ENCODE data around the gene PLA2G3. TPM values are rescaled to one million over a fixed set of nuclear protein-coding genes. Genes with fewer than 3 reads are reported as not detected.

PLA2G3 gene
- total RNA-seq, 1 experiment from 2014 or later, result 8.2 TPM

- no peak overlapping the region for H2BK5ac ChIP-seq (ENCODE audit: insufficient read length, low read length)
- peaks cover 5% of the 10 kb centered on the region; the same call in 1 of the 2 replicates for H3K4me1 ChIP-seq (ENCODE audit: insufficient read depth, low read length)
- no peak overlapping the region for H3K23ac ChIP-seq (ENCODE audit: insufficient read length, low read depth, low read length)
- H3K79me1 ChIP-seq (ENCODE audit: insufficient read depth, low read depth, low read length, poor library complexity, severe bottlenecking), result no peaks in the 10 kb centered on the region
- Mint-ChIP-seq H3K4me1 (peaks cover 22 to 34% of the 10 kb centered on the region in 2 experiments), H3K36me3 (ENCODE audit: insufficient read depth in 1 of 3, low read depth in 3 of 3) (no peaks in the 10 kb centered on the region), H3K27ac (no peak overlapping the region), H3K4me3 (no peak overlapping the region), H3K9me3 (no peaks in the 10 kb centered on the region), H3K27me3 (ENCODE audit: low read depth) (peaks cover 6% of the 10 kb centered on the region)
- no CpG with 5 or more reads among the region's 13 CpGs for WGBS (ENCODE audit: extremely low coverage, insufficient read length, low lambda C conversion rate)
- no peaks in the 10 kb centered on the region for H4K20me1 ChIP-seq (ENCODE audit: control insufficient read depth, insufficient read depth, insufficient read length)
- H3K56ac ChIP-seq (ENCODE audit: insufficient read length, low read depth, low read length), result no peak overlapping the region
- H3K9ac ChIP-seq (ENCODE audit: extremely low read depth, insufficient read length, low read length), result no peak overlapping the region
- H2BK15ac ChIP-seq (ENCODE audit: low read depth, low read length), result no peak overlapping the region
- no peak overlapping the region for H2BK20ac ChIP-seq (ENCODE audit: low read depth, low read length, poor library complexity, severe bottlenecking)
- no peak overlapping the region for H4K8ac ChIP-seq (replicated peaks; ENCODE audit: insufficient read length, low read depth, low read length)
- DNase-seq, result no peak
- no peaks in the 10 kb centered on the region for H3K23me2 ChIP-seq (ENCODE audit: insufficient read length, low read depth, low read length, poor library complexity, severe bottlenecking)
- no peak overlapping the region for H3K27ac ChIP-seq (ENCODE audit: insufficient read length, low read depth, low read length)
- no peak overlapping the region for H4K5ac ChIP-seq (ENCODE audit: insufficient read length, low read depth, low read length)
- no peaks in the 10 kb centered on the region for H3K9me3 ChIP-seq (ENCODE audit: control insufficient read depth, low read depth, low read length)
- H2AFZ ChIP-seq (ENCODE audit: low read length), result no peak overlapping the region
- H3K27me3 ChIP-seq (ENCODE audit: insufficient read depth, low read length), result no peaks in the 10 kb centered on the region
- H2BK120ac ChIP-seq (ENCODE audit: low read depth, low read length, poor library complexity, severe bottlenecking), result no peak overlapping the region
- peak overlapping the region; percentile 11 for H3K4me2 ChIP-seq (ENCODE audit: insufficient read depth, insufficient read length, low read length)
- H3K14ac ChIP-seq (ENCODE audit: insufficient read depth, low read length), result no peak overlapping the region
- no peak overlapping the region for H3K4ac ChIP-seq (ENCODE audit: low read depth, low read length)
- H3K18ac ChIP-seq (ENCODE audit: insufficient read length, low read depth, low read length), result no peak overlapping the region
- no peak overlapping the region for H2AK5ac ChIP-seq (ENCODE audit: insufficient read length, low read length)
- H3K79me2 ChIP-seq (ENCODE audit: insufficient read depth, low read length), result no peaks in the 10 kb centered on the region
- no peak overlapping the region for H3T11ph ChIP-seq (ENCODE audit: low read length)
- no peak overlapping the region for H2BK12ac ChIP-seq (ENCODE audit: insufficient read length, low read depth, low read length)
- TF ChIP-seq CTCF (conservative IDR thresholded peaks at IDR 0.05), result no peak
- no peak overlapping the region for H4K91ac ChIP-seq (ENCODE audit: insufficient read length, low read depth, low read length)
Measured at GRCh38 chr22:31126869-31127175, 13.5 kb downstream of the PLA2G3 start.
